ENCODE data around the gene SRP19. TPM values are rescaled to one million over a fixed set of nuclear protein-coding genes. Genes with fewer than 3 reads are reported as not detected.

The SRP19 gene
- total and polyA plus RNA-seq, 9 of the 15 experiments (the other 6 are each of a cell fraction or from before 2014, with no cell fraction given): 52.3 to 357 (median 146) TPM

- TF ChIP-seq VEZF1 (CRISPR knock-in tag; IDR thresholded peaks at IDR 0.05) (no peak), CCNT2 (IDR thresholded peaks at IDR 0.05; ENCODE audit: borderline replicate concordance, extremely low read depth, insufficient read length, low read depth, low read length) (no peak), NFE2 (IDR thresholded peaks at IDR 0.05; ENCODE audit: low read depth) (no peak), KAT2B (IDR thresholded peaks at IDR 0.05; ENCODE audit: low read depth, low read length) (no peak), HDAC8 (tag; IDR thresholded peaks at IDR 0.05) (no peak), FOXK1 (CRISPR knock-in tag; IDR thresholded peaks at IDR 0.05; ENCODE audit: borderline replicate concordance) (no peak), CEBPZ (IDR thresholded peaks at IDR 0.05; ENCODE audit: borderline replicate concordance, low read depth, low read length) (no peak), USF1 (CRISPR knock-in tag; IDR thresholded peaks at IDR 0.05) (no peak), ZNF274 (IDR thresholded peaks at IDR 0.05; ENCODE audit: borderline replicate concordance, low read depth, low read length) (no peak), ZNF224 (CRISPR knock-in tag; IDR thresholded peaks at IDR 0.05) (no peak), SRSF3 (IDR thresholded peaks at IDR 0.05; ENCODE audit: insufficient read depth, low read length) (no peak), SIRT6 (IDR thresholded peaks at IDR 0.05; ENCODE audit: low read depth, low read length) (no peak), ZNF197 (CRISPR knock-in tag; IDR thresholded peaks at IDR 0.05; ENCODE audit: low read depth) (no peak), MXI1 (IDR thresholded peaks at IDR 0.05; ENCODE audit: low read depth, low read length) (no peak), SNIP1 (IDR thresholded peaks at IDR 0.05; ENCODE audit: low read depth) (no peak), ZNF444 (CRISPR knock-in tag; IDR thresholded peaks at IDR 0.05) (no peak), JUND (IDR thresholded peaks at IDR 0.05; ENCODE audit: borderline replicate concordance, low read depth, low read length) (no peak), JUND (tag; IDR thresholded peaks at IDR 0.05; ENCODE audit: borderline replicate concordance, low read depth, low read length) (peak; percentile 25; the same call in 1 of the 3 replicates), TCFL5 (CRISPR knock-in tag; conservative IDR thresholded peaks at IDR 0.05) (no peak), ZNF280B (CRISPR knock-in tag; IDR thresholded peaks at IDR 0.05) (no peak), FOXM1 (IDR thresholded peaks at IDR 0.05; ENCODE audit: low read depth) (no peak), FOXM1 (CRISPR knock-in tag; IDR thresholded peaks at IDR 0.05; ENCODE audit: low read depth) (no peak), SOX6 (IDR thresholded peaks at IDR 0.05) (peak; percentile 34; the same call in 1 of the 2 replicates)
These were observed 22.1 kb downstream of the SRP19 start (continued) for GRCh38 chr5:112883192-112883591.
